Naive thymus-derived CD4-positive, alpha-beta T cell (primary cell): ENCODE results near the gene RNU11. TPM values are rescaled to one million over a fixed set of nuclear protein-coding genes. Genes with fewer than 3 reads are reported as not detected.

ENCODE experiments used
- ATAC-seq: fragments of 150-1000 bp; cut with Tn5 transposase; 2 replicates; pipeline ENCODE4 v1.10.0; 2021; ENCODE audit warnings: mild to moderate bottlenecking, moderate library complexity
- CTCF ChIA-PET: fragments of 350-600 bp; sonication (Branson Sonifier 250); formaldehyde crosslinking; loops from one replicate; lab custom pipeline; 2021; ENCODE audit warnings: antibody characterized with exemption; lab: Charles Lee
- POLR2A ChIA-PET: fragments of 350-600 bp; sonication (Branson Sonifier 250); formaldehyde crosslinking; loops from one replicate; lab custom pipeline; 2021; ENCODE audit warnings: antibody characterized with exemption, inconsistent platforms; lab: Charles Lee
- DNase-seq, 9 donors: peaks; one replicate each; pipeline versions ENCODE4 v3.0.0 to v3.0.0-alpha.2; 2020 to 2022; ENCODE audit warnings: mixed read lengths in 1 of 9
- H3K27ac ChIP-seq: one replicate; pipeline ENCODE4 v1.7.0; 2013; ENCODE audit warnings: mild to moderate bottlenecking, low read depth, low read length, moderate library complexity
- H3K27me3 ChIP-seq, 2 donors: one replicate each; pipeline ENCODE4 v1.7.0; 2013; ENCODE audit warnings: low read length in 2 of 2, mild to moderate bottlenecking in 2 of 2, moderate library complexity in 2 of 2; ENCODE audit not compliant: control insufficient read depth in 2 of 2, insufficient read depth in 2 of 2
- H3K36me3 ChIP-seq, 3 experiments: 1 replicate in 2 of 3; 2 replicates in 1 of 3; pipeline ENCODE4 v1.7.0; 2013; ENCODE audit warnings: low read length in 3 of 3, mild to moderate bottlenecking in 3 of 3, moderate library complexity in 1 of 3; ENCODE audit not compliant: insufficient read depth in 3 of 3, control insufficient read depth in 2 of 3
- H3K4me1 ChIP-seq, 2 donors: one replicate each; pipeline ENCODE4 v1.7.0; 2013; ENCODE audit warnings: low read length in 2 of 2, mild to moderate bottlenecking in 2 of 2, moderate library complexity in 1 of 2; ENCODE audit not compliant: control insufficient read depth in 2 of 2, insufficient read depth in 2 of 2
- H3K4me3 ChIP-seq: 2 replicates; pipeline ENCODE4 v1.7.0; 2013; ENCODE audit warnings: mild to moderate bottlenecking, low read length
- H3K9me3 ChIP-seq, 3 experiments: 1 replicate in 2 of 3; 2 replicates in 1 of 3; pipeline ENCODE4 v1.7.0; 2013; ENCODE audit warnings: low read length in 3 of 3; ENCODE audit not compliant: control insufficient read depth in 2 of 3
- H3K27ac Mint-ChIP-seq, 9 donors: one replicate each; pipeline ENCODE4 v1.8.0; 2020 to 2022; ENCODE audit warnings: mixed read lengths in 9 of 9, mild to moderate bottlenecking in 8 of 9, moderate library complexity in 5 of 9, inconsistent platforms in 2 of 9
- H3K27me3 Mint-ChIP-seq, 5 donors: one replicate each; pipeline ENCODE4 v1.8.0; 2021 to 2022; ENCODE audit warnings: mixed read lengths in 5 of 5, mild to moderate bottlenecking in 1 of 5
- H3K36me3 Mint-ChIP-seq, 5 donors: one replicate each; pipeline ENCODE4 v1.8.0; 2020 to 2022; ENCODE audit warnings: mixed read lengths in 5 of 5, mild to moderate bottlenecking in 3 of 5, inconsistent platforms in 1 of 5
- H3K4me1 Mint-ChIP-seq, 7 donors: one replicate each; pipeline ENCODE4 v1.8.0; 2020 to 2022; ENCODE audit warnings: mixed read lengths in 7 of 7, mild to moderate bottlenecking in 3 of 7, inconsistent platforms in 1 of 7
- H3K4me3 Mint-ChIP-seq, 10 donors: one replicate each; pipeline ENCODE4 v1.8.0; 2020 to 2022; ENCODE audit warnings: mild to moderate bottlenecking in 10 of 10, mixed read lengths in 10 of 10, moderate library complexity in 6 of 10, inconsistent platforms in 2 of 10
- H3K9me3 Mint-ChIP-seq, 11 donors: one replicate each; pipeline ENCODE4 v1.8.0; 2020 to 2022; ENCODE audit warnings: mixed read lengths in 11 of 11, mild to moderate bottlenecking in 4 of 11, inconsistent platforms in 1 of 11, moderate library complexity in 1 of 11
- intact Hi-C, 2 donors: fragments of 100-400 bp; cut with micrococcal nuclease; formaldehyde crosslinking; loops; one replicate each; pipeline ENCODE4 v1.15.1; 2023
- polyA plus RNA-seq, 2 donors: library from polyadenylated mRNA; unstranded; fragments of 300-500 nt; fragmentation: Illumina TruSeq; gene quantifications; one replicate each; pipeline ENCODE4 v1.2.3, GENCODE V29; 2021
- total RNA-seq, 6 experiments: library from RNA in 5 of 6; stranded (reverse) in 5 of 6; gene quantifications; 1 replicate in 5 of 6; 2 replicates in 1 of 6; pipeline ENCODE4 v1.2.3 and lab custom pipeline; 2021 to 2026

The RNU11 gene
- total and polyA plus RNA-seq, 7 experiments from 2014 or later: not detected

DNA sequence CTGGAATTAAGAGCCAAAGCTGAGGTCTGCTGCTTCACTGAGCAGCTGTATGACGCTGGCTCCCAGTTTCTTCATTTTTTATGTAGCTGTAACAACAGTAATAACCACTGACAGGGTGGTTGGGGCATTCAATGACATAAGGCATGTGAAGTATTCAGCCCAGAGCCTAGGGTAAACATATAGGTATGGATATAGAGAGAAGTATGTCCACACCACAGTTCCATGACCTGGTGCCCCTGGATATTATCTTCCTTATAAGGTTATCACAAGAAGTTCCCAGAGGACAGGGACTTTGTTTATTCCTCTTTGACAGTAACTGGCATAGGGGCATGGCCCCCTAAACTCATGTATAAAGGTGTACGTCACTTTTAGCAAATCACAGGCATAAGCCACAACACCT is 41.6 kb upstream of the RNU11 start:
- Mint-ChIP-seq H3K4me1 (peaks cover 0 to 6% (median 0%) of the 10 kb centered on the region in 7 donors), H3K4me3 (no peak overlapping the region), H3K9me3 (no peaks in the 10 kb centered on the region), H3K36me3 (peaks cover 0 to 37% (median 17%) of the 10 kb centered on the region in 5 donors), H3K27me3 (no peaks in the 10 kb centered on the region), H3K27ac (peak overlapping the region in 1 of 9 donors; percentile 14)
- peaks cover 16 to 76% (median 16%) of the 10 kb centered on the region in 3 experiments for H3K36me3 ChIP-seq
- CTCF ChIA-PET: no interaction called here
- H3K9me3 ChIP-seq: no peaks in the 10 kb centered on the region
- no peak overlapping the region for H3K27ac ChIP-seq
- no peak for ATAC-seq
- DNase-seq: no peak
- H3K4me1 ChIP-seq: no peaks in the 10 kb centered on the region
- H3K4me3 ChIP-seq: no peak overlapping the region
- H3K27me3 ChIP-seq: no peaks in the 10 kb centered on the region
- POLR2A ChIA-PET: no interaction called here
- intact Hi-C loops: no loop called here

DNA sequence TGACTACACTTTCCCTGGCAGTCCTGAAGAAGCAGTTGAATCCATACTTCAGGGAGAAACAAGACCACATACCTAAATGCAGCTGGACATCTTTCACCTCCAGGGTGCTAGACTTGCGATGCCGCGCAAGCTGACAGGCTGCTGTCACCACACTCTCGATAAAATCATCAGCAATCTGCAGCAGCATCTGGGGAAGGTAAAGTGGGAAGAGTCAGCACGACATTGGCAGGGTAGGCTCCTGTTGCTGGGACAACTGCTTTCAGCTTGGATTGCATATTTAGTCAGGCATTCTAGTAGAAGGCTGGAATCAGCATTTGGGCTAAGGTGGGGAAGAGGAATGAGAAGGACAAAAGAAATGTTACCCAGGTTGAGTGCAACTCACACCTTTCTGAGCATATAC is 35.2 kb upstream of the RNU11 start:
- ATAC-seq (no peak), DNase-seq (no peak)
- Histone ChIP-seq H3K4me1 (no peaks in the 10 kb centered on the region), H3K4me3 (no peak overlapping the region), H3K27me3 (no peaks in the 10 kb centered on the region), H3K9me3 (no peaks in the 10 kb centered on the region), H3K27ac (no peak overlapping the region), H3K36me3 (peaks cover 13 to 60% (median 24%) of the 10 kb centered on the region in 3 experiments)
- no peak overlapping the region for H3K27ac Mint-ChIP-seq
- ChIA-PET CTCF (no interaction called here), POLR2A (no interaction called here)
- H3K36me3 Mint-ChIP-seq: peaks cover 9 to 36% (median 19%) of the 10 kb centered on the region in 5 donors
- H3K4me3 Mint-ChIP-seq: no peak overlapping the region
- H3K9me3 Mint-ChIP-seq: no peaks in the 10 kb centered on the region
- intact Hi-C loops: no loop called here
- no peaks in the 10 kb centered on the region for H3K27me3 Mint-ChIP-seq
- no peaks in the 10 kb centered on the region for H3K4me1 Mint-ChIP-seq

DNA sequence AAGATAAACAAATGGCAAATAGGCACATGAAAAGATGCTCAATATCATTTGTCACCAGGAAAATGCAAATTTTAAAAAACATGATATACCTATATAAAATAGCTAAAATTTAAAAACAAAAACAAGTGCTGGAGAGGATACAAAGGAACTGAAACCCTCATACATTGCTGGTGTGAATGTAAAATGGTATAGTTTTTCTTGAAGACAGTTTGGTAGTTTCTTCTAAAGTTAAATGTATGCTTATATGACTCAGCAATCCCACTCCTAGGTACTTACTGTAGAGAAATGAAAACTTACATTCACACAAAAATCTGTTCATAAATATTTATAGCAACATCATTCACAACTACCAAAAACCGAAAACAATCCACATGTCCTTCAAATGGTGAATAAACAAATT is 16.7 kb upstream of the RNU11 start:
- Mint-ChIP-seq H3K9me3 (no peaks in the 10 kb centered on the region), H3K36me3 (peaks cover 0 to 6% (median 0%) of the 10 kb centered on the region in 5 donors), H3K4me1 (peaks cover 6 to 17% (median 13%) of the 10 kb centered on the region in 7 donors), H3K27me3 (no peaks in the 10 kb centered on the region), H3K4me3 (no peak overlapping the region), H3K27ac (peak overlapping the region in 2 of 9 donors; percentile 17 to 52)
- POLR2A ChIA-PET: interaction anchor here (2.5 kb wide), 1 partner anchor 11 kb away, joined by 11 read pairs; the partner anchor contains the start of gene TAF12
- intact Hi-C loops: no loop called here
- CTCF ChIA-PET: no interaction called here
- H3K36me3 ChIP-seq: peaks cover 0 to 4% (median 2%) of the 10 kb centered on the region in 3 experiments
- no peak overlapping the region for H3K27ac ChIP-seq
- H3K27me3 ChIP-seq: no peaks in the 10 kb centered on the region
- no peaks in the 10 kb centered on the region for H3K4me1 ChIP-seq
- no peaks in the 10 kb centered on the region for H3K9me3 ChIP-seq
- ATAC-seq (no peak), DNase-seq (no peak)
- no peak overlapping the region for H3K4me3 ChIP-seq

DNA sequence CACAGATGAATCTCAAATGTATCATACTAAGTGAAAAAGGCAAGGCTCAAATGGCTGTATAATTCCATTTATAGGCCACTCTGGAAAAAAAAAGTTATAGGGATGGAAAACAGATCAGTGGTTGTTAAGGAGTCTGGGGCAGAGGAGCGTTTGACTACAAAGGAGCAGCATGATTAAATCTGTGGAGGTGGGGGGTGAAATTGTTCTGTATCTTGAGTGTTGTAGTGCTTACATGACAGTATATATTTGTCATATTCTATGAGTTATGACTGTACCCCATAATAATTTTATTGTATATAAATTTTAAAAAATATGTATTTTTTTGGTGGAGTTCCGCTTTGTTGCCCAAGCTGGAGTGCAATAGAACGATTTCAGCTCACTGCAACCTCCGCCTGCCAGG is 15.8 kb upstream of the RNU11 start:
- no peak overlapping the region for H3K27ac ChIP-seq
- Mint-ChIP-seq H3K27me3 (no peaks in the 10 kb centered on the region), H3K4me1 (peaks cover 6 to 21% (median 15%) of the 10 kb centered on the region in 7 donors), H3K4me3 (no peak overlapping the region), H3K27ac (peak overlapping the region in 5 of 9 donors; percentile 4 to 76 (median 43)), H3K9me3 (no peaks in the 10 kb centered on the region), H3K36me3 (peaks cover 0 to 6% (median 0%) of the 10 kb centered on the region in 5 donors)
- no peak overlapping the region for H3K4me3 ChIP-seq
- H3K36me3 ChIP-seq: peaks cover 0 to 4% (median 4%) of the 10 kb centered on the region in 3 experiments
- intact Hi-C loops: no loop called here
- POLR2A ChIA-PET: interaction anchor here (0.6 to 2.5 kb wide), 2 partner anchors 10 to 86 kb away, joined by 3 to 11 read pairs; partner anchors contain the start of gene TAF12
- no peaks in the 10 kb centered on the region for H3K9me3 ChIP-seq
- no peaks in the 10 kb centered on the region for H3K4me1 ChIP-seq
- no peaks in the 10 kb centered on the region for H3K27me3 ChIP-seq
- ATAC-seq (no peak), DNase-seq (no peak)
- CTCF ChIA-PET: interaction anchor here (0.6 to 0.7 kb wide), 2 partner anchors 21 to 120 kb away, joined by 3 read pairs; no protein-coding TSS in a partner anchor

DNA sequence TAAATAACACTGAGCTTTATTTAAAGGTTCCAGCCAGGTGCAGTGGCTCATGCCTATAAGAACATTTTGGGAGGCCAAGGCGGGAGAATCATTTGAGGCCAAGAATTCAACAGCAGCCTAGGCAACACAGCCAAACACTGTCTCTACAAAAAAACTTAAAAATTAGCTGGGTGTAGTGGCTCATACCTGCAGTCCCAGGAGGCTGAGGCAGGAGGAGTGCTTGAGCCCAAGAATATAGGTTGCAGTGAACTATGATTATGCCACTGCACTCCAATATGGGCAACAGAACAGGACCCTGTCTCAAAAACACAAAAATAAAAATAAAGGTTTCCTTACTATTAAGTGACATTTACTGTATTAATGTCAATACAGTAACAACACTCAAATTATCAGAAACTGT is 7.6 kb upstream of the RNU11 start:
- H3K36me3 ChIP-seq: peaks cover 0 to 4% (median 0%) of the 10 kb centered on the region in 3 experiments
- CTCF ChIA-PET: interaction anchor here (0.6 to 1.5 kb wide), 7 partner anchors 18 to 238 kb away, joined by 3 to 11 read pairs (median 3); partner anchors contain the start of gene YTHDF2
- intact Hi-C loops: loop anchor here (1.0 to 5.0 kb wide), 3 partner anchors 47 to 273 kb away; partner anchors contain the start of gene PHACTR4 (in 1 of the 2)
- H3K27me3 ChIP-seq: no peaks in the 10 kb centered on the region
- DNase-seq: peak in 6 of 9 donors; percentile 21 to 57 (median 38)
- peaks cover 17 to 24% of the 10 kb centered on the region in 2 donors for H3K4me1 ChIP-seq
- POLR2A ChIA-PET: interaction anchor here (0.5 to 14.1 kb wide), 7 partner anchors 8 to 135 kb away, joined by 3 to 383 read pairs (median 5); partner anchors contain the start of genes GMEB1, RCC1, RNU11 and YTHDF2
- Mint-ChIP-seq H3K36me3 (peaks cover 0 to 10% (median 3%) of the 10 kb centered on the region in 5 donors), H3K4me1 (peaks cover 34 to 62% (median 55%) of the 10 kb centered on the region in 7 donors), H3K27me3 (peaks cover 0 to 2% (median 0%) of the 10 kb centered on the region in 5 donors), H3K27ac (peak overlapping the region in 5 of 9 donors; percentile 16 to 56 (median 39)), H3K9me3 (no peaks in the 10 kb centered on the region), H3K4me3 (peak overlapping the region; percentile 35 to 100 (median 98))
- H3K9me3 ChIP-seq: no peaks in the 10 kb centered on the region
- H3K27ac ChIP-seq: no peak overlapping the region
- ATAC-seq: no peak
- H3K4me3 ChIP-seq: no peak overlapping the region

DNA sequence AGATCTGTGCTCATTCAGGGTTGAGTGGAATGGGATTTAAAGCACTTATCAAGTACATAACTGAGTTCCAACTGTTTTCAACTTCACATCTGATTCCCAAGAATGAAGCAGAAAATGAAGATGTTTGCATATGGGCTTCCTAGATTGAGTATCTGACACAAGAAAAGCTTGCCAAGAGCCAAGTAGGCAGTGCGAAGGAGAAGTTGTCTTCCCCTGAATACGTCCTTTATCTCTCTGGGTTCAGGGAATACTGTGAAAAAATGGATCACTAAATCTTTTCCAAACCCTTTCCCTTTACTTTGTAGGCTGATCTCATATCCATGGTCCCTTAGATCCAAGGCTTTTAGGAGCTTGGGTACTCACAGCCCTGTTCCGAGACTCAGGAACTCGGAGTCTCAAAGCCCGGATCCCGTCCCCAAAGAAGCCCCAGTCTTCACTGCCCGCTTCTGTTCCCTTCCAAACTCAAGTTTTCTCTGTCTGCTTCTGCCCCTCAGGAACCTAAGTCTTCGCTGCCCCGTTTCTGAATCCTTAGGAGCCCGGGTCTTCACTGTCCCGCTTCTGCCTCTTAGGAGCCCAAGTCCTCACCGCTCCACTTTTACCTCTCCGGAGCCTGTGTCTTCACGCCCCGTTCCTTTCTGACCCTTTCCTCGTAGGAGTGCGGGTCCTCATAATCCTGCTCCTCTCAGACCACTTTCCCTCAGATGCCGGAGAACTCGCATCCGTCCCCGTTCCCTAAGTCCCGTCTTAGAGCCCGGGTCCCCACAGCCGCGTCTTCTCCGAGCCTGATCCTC is 6.1 kb upstream of the RNU11 start:
- no peaks in the 10 kb centered on the region for H3K36me3 ChIP-seq
- ATAC-seq: peak; percentile 5
- Mint-ChIP-seq H3K27me3 (peaks cover 0 to 2% (median 0%) of the 10 kb centered on the region in 5 donors), H3K4me3 (peak overlapping the region; percentile 94 to 100 (median 98)), H3K27ac (peak overlapping the region; percentile 93 to 99 (median 99)), H3K9me3 (no peaks in the 10 kb centered on the region), H3K4me1 (peaks cover 29 to 57% (median 47%) of the 10 kb centered on the region in 7 donors), H3K36me3 (peaks cover 0 to 8% (median 3%) of the 10 kb centered on the region in 5 donors)
- no peak for DNase-seq
- H3K27me3 ChIP-seq: no peaks in the 10 kb centered on the region
- CTCF ChIA-PET: interaction anchor here (0.7 to 2.1 kb wide), 7 partner anchors 22 to 240 kb away, joined by 3 to 20 read pairs (median 5); partner anchors contain the start of genes GMEB1 and YTHDF2
- H3K4me3 ChIP-seq: peak overlapping the region; percentile 93
- H3K27ac ChIP-seq: peak overlapping the region; percentile 95
- no peaks in the 10 kb centered on the region for H3K9me3 ChIP-seq
- H3K4me1 ChIP-seq: peaks cover 19 to 27% of the 10 kb centered on the region in 2 donors
- POLR2A ChIA-PET: interaction anchor here (0.6 to 14.1 kb wide), 30 partner anchors 10 to 913 kb away, joined by 3 to 383 read pairs (median 6); partner anchors contain the start of genes GMEB1, RCC1, SRSF4 and TRNAU1AP
- intact Hi-C loops: loop anchor here (2.0 to 5.0 kb wide), 5 partner anchors 45 to 395 kb away; partner anchors contain the start of genes MED18 (in 1 of the 2) and PHACTR4 (in 1 of the 2)
